ENCODE results near the gene KCNJ13.
"Not testable (repeated sequence)": the region's sequence is repeated elsewhere in the genome, so short reads cannot be mapped to it uniquely, and the experiment has no call there.

The KCNJ13 gene

DNA sequence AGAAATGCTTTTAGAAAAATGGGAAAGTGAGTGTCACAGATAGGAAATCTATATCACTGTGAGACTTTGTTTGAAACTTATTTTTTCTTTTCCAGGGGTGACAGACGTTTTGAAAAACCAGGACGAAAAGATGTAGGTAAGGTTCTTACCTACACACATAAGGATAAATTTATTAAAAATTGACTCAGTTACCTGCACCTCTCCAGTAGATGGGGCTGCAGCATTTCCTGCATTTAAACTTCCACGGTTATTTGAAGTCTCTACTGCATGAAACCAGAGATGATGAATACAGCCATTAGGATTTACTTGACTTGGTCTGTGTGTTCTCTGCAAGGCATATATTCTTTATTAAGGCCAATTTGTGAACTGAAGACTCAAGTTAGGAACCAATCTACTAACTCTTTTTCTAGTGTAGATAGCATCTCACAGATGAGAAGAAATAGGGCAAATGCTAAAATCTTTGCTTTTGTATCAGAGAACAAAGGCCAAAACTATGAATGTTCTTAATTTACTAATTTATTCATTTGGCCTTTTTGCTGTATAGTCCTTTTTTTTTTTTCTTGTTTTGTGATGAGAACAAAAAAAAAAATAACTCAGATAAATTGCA is 15.0 kb downstream of the KCNJ13 start:
- DNase-seq, result peak; percentile 65

- no peak for DNase-seq
Observed at GRCh38 chr2:232757905-232758304, 18.5 kb downstream of the KCNJ13 start.

DNA sequence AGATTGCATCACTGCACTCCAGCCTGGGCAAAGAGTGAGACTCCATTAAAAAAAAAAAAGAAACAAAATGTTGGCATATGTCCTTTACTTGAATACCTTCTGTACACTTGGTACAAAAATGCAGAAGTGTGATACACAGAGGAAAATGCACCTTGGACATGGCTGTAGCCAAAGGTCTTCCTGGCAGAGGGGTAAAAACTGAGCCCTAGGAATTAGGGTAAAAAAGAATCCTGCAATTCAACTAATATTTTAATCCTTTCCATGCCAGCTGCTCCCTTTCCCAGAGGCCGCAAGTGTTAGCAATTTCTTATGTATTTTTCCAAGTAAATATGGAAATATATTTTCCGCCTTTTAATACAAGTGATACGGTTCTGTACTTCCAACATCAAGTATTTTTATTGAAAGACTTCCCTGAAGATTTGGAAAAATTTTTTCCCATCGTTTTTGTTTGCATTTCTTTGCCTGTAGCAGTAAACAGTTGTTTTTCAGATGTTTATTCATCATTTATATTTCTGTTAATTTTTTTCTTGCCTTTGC is 26.2 kb downstream of the KCNJ13 start:
- DNase-seq, result no peak

GRCh38 chr2:232749331-232749730 is 27.0 kb downstream of the KCNJ13 start:
- DNase-seq, result no peak

DNA sequence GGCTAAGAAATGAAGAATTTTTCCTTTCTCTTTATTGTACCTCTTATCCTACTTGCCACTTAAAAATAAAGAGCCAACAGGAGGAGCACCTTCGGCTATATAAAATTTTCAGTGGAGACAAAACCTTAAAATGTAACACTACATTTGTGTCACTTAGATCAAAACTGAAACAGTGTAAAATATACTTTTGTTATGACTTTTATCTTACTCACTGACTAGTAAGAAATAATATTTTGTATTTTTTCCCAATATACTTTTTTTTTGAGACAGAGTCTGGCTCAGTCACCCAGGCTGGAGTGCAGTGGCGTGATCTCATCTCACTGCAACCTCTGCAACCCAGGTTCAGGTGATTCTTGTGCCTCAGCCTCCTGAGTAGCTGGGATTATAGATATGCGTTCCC is 28.3 kb downstream of the KCNJ13 start:
- no peak for DNase-seq

GRCh38 chr2:232744963-232745362 is 31.4 kb downstream of the KCNJ13 start:
- DNase-seq, result no peak

DNA sequence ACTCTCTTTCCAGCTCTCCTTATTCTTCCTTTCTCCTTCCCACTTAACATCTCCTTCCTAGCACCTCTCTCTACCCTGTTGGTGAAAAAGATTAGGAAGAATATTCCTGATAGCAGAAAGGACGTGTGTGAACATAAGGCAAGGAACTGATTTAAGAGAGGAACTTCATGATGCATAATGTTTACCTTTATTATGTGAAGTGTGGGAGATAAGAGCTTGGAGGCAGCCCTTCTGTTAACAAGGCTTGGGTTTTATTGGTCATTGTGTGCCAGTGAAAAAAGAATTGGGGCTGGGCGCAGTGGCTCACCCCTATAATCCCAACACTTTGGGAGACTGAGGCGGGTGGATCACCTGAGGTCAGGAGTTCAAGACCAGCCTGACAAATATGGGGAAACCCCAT is 34.4 kb downstream of the KCNJ13 start:
- DNase-seq, result no peak

GRCh38 chr2:232741294-232741693 is 35.1 kb downstream of the KCNJ13 start:
- no peak for DNase-seq

GRCh38 chr2:232731470-232731869 is 44.9 kb downstream of the KCNJ13 start:
- DNase-seq, result no peak

DNA sequence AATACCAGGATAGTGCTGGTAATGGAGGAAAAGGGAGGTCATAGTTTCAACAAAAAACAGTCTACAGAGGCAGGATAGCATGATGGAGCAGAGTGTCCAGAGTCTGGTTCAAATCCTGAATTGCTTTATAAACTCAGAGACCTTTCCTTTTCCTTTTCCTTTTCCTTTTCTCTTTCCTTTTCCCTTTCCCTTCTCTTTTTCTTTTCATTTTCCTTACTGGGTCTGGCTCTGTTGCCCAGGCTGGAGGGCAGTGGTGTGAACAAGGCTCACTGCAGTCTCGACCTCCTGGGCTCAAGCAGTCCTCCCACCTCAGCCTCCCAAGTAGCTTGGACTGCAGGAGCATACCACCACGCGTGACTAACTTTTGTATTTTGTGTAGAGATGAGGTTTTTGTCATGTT is 47.6 kb downstream of the KCNJ13 start:
- no peak for DNase-seq

GRCh38 chr2:232723027-232723426 is 53.3 kb downstream of the KCNJ13 start:
- no peak for DNase-seq

- peak; percentile 3 for DNase-seq
Observed at GRCh38 chr2:232721882-232722281, 54.5 kb downstream of the KCNJ13 start.

DNA sequence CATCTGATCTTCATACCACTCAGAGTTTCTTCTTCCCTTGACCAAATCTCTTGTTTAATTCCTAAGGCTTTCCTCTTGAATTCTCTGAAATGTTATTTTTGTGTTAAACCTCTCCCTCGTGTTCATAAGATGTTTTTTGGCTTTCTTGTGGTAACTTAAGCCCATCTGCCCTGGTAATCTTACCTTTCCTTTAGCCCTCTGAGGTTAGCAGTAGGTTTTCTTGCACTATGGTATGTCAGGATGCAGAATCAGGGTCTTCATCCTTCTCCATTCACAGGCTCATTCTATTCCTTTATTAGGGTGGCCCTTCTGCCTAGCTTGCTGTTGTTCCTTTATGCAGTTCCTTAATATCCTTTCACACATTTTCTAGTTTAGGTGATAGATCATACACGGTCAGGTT is 55.1 kb downstream of the KCNJ13 start:
- no peak for DNase-seq

- not testable (repeated sequence) for DNase-seq
Observed at GRCh38 chr2:232720056-232720455, 56.3 kb downstream of the KCNJ13 start.
